ENCODE data around the gene TOR3A. TPM values are rescaled to one million over a fixed set of nuclear protein-coding genes. Genes with fewer than 3 reads are reported as not detected.
"Not testable (repeated sequence)": the region's sequence is repeated elsewhere in the genome, so short reads cannot be mapped to it uniquely, and the experiment has no call there.

Gene TOR3A
- total RNA-seq (2014; rRNA removed; shearing (Covaris generic)): 27.9 and 30.8 TPM in 2 replicates

GRCh38 chr1:179081687-179082332 lies at the start of gene TOR3A:
TOR3A (plus strand) TSS chr1:179082070; CDS start chr1:179082129, 59 bp downstream.
- Histone ChIP-seq H3K4me1 (replicated peaks) (peaks cover 15% of the 10 kb centered on the region), H3K9me3 (replicated peaks) (no peaks in the 10 kb centered on the region), H3K4me3 (peak within 1 kb of the TSS; percentile 77), H3K36me3 (peaks cover 18% of the 10 kb centered on the region), H3K27me3 (replicated peaks) (no peaks in the 10 kb centered on the region), H3K27ac (peak within 1 kb of the TSS; percentile 44)
- DNase-seq (ENCODE audit: low read depth in 1 of 2, low spot score in 2 of 2): peak; percentile 79 to 83

- H3K4me1 ChIP-seq (replicated peaks): peaks cover 73% of the 10 kb centered on the region
- DNase-seq (ENCODE audit: low read depth in 1 of 2, low spot score in 2 of 2): peak in 1 of 2 experiments; percentile 62
- H3K9me3 ChIP-seq (replicated peaks): no peaks in the 10 kb centered on the region
- H3K36me3 ChIP-seq: no peaks in the 10 kb centered on the region
- H3K27me3 ChIP-seq (replicated peaks): no peaks in the 10 kb centered on the region
- H3K4me3 ChIP-seq: no peak overlapping the region
- H3K27ac ChIP-seq: peak overlapping the region; percentile 65
Measured at GRCh38 chr1:179034720-179035119, 47.1 kb upstream of the TOR3A start.

GRCh38 chr1:179036844-179037465 lies 44.9 kb upstream of the TOR3A start:
- H3K36me3 ChIP-seq: no peaks in the 10 kb centered on the region
- DNase-seq (ENCODE audit: low read depth in 1 of 2, low spot score in 2 of 2): peak in 1 of 2 experiments; percentile 77
- no peaks in the 10 kb centered on the region for H3K9me3 ChIP-seq (replicated peaks)
- H3K4me3 ChIP-seq: no peak overlapping the region
- H3K27ac ChIP-seq: peak overlapping the region; percentile 82
- H3K27me3 ChIP-seq (replicated peaks): no peaks in the 10 kb centered on the region
- H3K4me1 ChIP-seq (replicated peaks): peaks cover 67% of the 10 kb centered on the region

- DNase-seq (ENCODE audit: low read depth in 1 of 2, low spot score in 2 of 2): no peak
- Histone ChIP-seq H3K4me1 (replicated peaks) (peaks cover 56% of the 10 kb centered on the region), H3K4me3 (no peak overlapping the region), H3K27ac (peak overlapping the region; percentile 82), H3K9me3 (replicated peaks) (no peaks in the 10 kb centered on the region), H3K27me3 (replicated peaks) (no peaks in the 10 kb centered on the region), H3K36me3 (no peaks in the 10 kb centered on the region)
Measured at GRCh38 chr1:179038528-179039281, 43.2 kb upstream of the TOR3A start.

- H3K27ac ChIP-seq; H3K9me3 ChIP-seq (replicated peaks); DNase-seq (ENCODE audit: low read depth in 1 of 2, low spot score in 2 of 2): not testable (repeated sequence)
Measured at GRCh38 chr1:179039502-179040174, 42.2 kb upstream of the TOR3A start.

GRCh38 chr1:179040175-179040551 lies 41.7 kb upstream of the TOR3A start:
- H3K4me3 ChIP-seq; H3K27me3 ChIP-seq (replicated peaks); DNase-seq (ENCODE audit: low read depth in 1 of 2, low spot score in 2 of 2); H3K36me3 ChIP-seq; H3K27ac ChIP-seq; H3K9me3 ChIP-seq (replicated peaks): not testable (repeated sequence)
- peaks cover 41% of the 10 kb centered on the region for H3K4me1 ChIP-seq (replicated peaks)

More at GRCh38 chr1:179039502-179040174, 42.2 kb upstream of the TOR3A start:
- H3K36me3 ChIP-seq; H3K27me3 ChIP-seq (replicated peaks); H3K4me3 ChIP-seq: not testable (repeated sequence)
- H3K4me1 ChIP-seq (replicated peaks): peaks cover 46% of the 10 kb centered on the region

- no peak overlapping the region for H3K27ac ChIP-seq
- peaks cover 22% of the 10 kb centered on the region for H3K4me1 ChIP-seq (replicated peaks)
- peaks cover 7% of the 10 kb centered on the region for H3K36me3 ChIP-seq
- DNase-seq (ENCODE audit: low read depth in 1 of 2, low spot score in 2 of 2): no peak
- no peaks in the 10 kb centered on the region for H3K9me3 ChIP-seq (replicated peaks)
- no peaks in the 10 kb centered on the region for H3K27me3 ChIP-seq (replicated peaks)
- no peak overlapping the region for H3K4me3 ChIP-seq
Measured at GRCh38 chr1:179042087-179042486, 39.8 kb upstream of the TOR3A start.

GRCh38 chr1:179042700-179043099 lies 39.2 kb upstream of the TOR3A start:
- Histone ChIP-seq H3K4me3 (no peak overlapping the region), H3K27ac (no peak overlapping the region), H3K27me3 (replicated peaks) (no peaks in the 10 kb centered on the region), H3K9me3 (replicated peaks) (no peaks in the 10 kb centered on the region), H3K36me3 (peaks cover 7% of the 10 kb centered on the region), H3K4me1 (replicated peaks) (peaks cover 17% of the 10 kb centered on the region)
- DNase-seq (ENCODE audit: low read depth in 1 of 2, low spot score in 2 of 2): no peak

- H3K9me3 ChIP-seq (replicated peaks): no peaks in the 10 kb centered on the region
- H3K27ac ChIP-seq: no peak overlapping the region
- H3K4me1 ChIP-seq (replicated peaks): peaks cover 12% of the 10 kb centered on the region
- no peaks in the 10 kb centered on the region for H3K27me3 ChIP-seq (replicated peaks)
- no peak for DNase-seq (ENCODE audit: low read depth in 1 of 2, low spot score in 2 of 2)
- H3K4me3 ChIP-seq: no peak overlapping the region
- peaks cover 7% of the 10 kb centered on the region for H3K36me3 ChIP-seq
Measured at GRCh38 chr1:179043266-179043665, 38.6 kb upstream of the TOR3A start.

- Histone ChIP-seq H3K9me3 (replicated peaks) (no peaks in the 10 kb centered on the region), H3K27me3 (replicated peaks) (no peaks in the 10 kb centered on the region), H3K36me3 (peaks cover 11% of the 10 kb centered on the region), H3K27ac (no peak overlapping the region), H3K4me1 (replicated peaks) (peaks cover 5% of the 10 kb centered on the region), H3K4me3 (no peak overlapping the region)
- no peak for DNase-seq (ENCODE audit: low read depth in 1 of 2, low spot score in 2 of 2)
Measured at GRCh38 chr1:179043907-179044306, 38.0 kb upstream of the TOR3A start.

GRCh38 chr1:179046808-179047635 lies 34.8 kb upstream of the TOR3A start:
- no peaks in the 10 kb centered on the region for H3K9me3 ChIP-seq (replicated peaks)
- H3K27ac ChIP-seq: no peak overlapping the region
- H3K4me1 ChIP-seq (replicated peaks): no peaks in the 10 kb centered on the region
- H3K4me3 ChIP-seq: no peak overlapping the region
- peaks cover 19% of the 10 kb centered on the region for H3K36me3 ChIP-seq
- H3K27me3 ChIP-seq (replicated peaks): no peaks in the 10 kb centered on the region
- DNase-seq (ENCODE audit: low read depth in 1 of 2, low spot score in 2 of 2): no peak

GRCh38 chr1:179047636-179047997 lies 34.3 kb upstream of the TOR3A start:
- Histone ChIP-seq H3K36me3 (peaks cover 19% of the 10 kb centered on the region), H3K27me3 (replicated peaks) (no peaks in the 10 kb centered on the region), H3K4me3 (no peak overlapping the region), H3K4me1 (replicated peaks) (peaks cover 1% of the 10 kb centered on the region; the same call in 1 of the 2 replicates), H3K9me3 (replicated peaks) (no peaks in the 10 kb centered on the region), H3K27ac (no peak overlapping the region)
- DNase-seq (ENCODE audit: low read depth in 1 of 2, low spot score in 2 of 2): no peak

Data from SJSA1 (cell line).